Gastroesophageal sphincter (tissue), 4 donors: Measurements from ENCODE around the gene TMEM232. TPM values are rescaled to one million over a fixed set of nuclear protein-coding genes. Genes with fewer than 3 reads are reported as not detected.

ENCODE experiments used
- ATAC-seq: fragments of 150-250 bp; one replicate; pipeline ENCODE4 v1.9.1; 2016; ENCODE audit warnings: mild to moderate bottlenecking, moderate library complexity
- H3K27ac ChIP-seq, 4 donors: fragments of 200-600 bp; sonication (generic) in 3 of 4; 1 replicate in 3 of 4; 2 replicates in 1 of 4; pipeline ENCODE4 v1.5.1; 2016 to 2019
- H3K27me3 ChIP-seq: fragments of 200-600 bp; sonication (generic); one replicate; pipeline ENCODE4 v1.5.1; 2019
- H3K36me3 ChIP-seq, 2 donors: fragments of 200-600 bp; sonication (generic); one replicate each; pipeline ENCODE4 v1.5.1; 2019; ENCODE audit warnings: control low read depth in 1 of 2
- H3K4me1 ChIP-seq, 3 donors: fragments of 200-600 bp; sonication (generic); 1 replicate in 2 of 3; 2 replicates in 1 of 3; pipeline ENCODE4 v1.5.1; 2016 to 2019; ENCODE audit warnings: control low read depth in 2 of 3
- H3K4me3 ChIP-seq, 2 donors: fragments of 200-600 bp; sonication (generic); one replicate each; pipeline ENCODE4 v1.5.1; 2019; ENCODE audit warnings: mild to moderate bottlenecking in 1 of 2, moderate library complexity in 1 of 2
- H3K9me3 ChIP-seq, 3 donors: fragments of 200-600 bp; sonication (generic); one replicate each; pipeline ENCODE4 v1.5.1; 2017 to 2019; ENCODE audit warnings: control low read depth in 2 of 3
- CTCF ChIP-seq, 4 experiments: fragments of 200-600 bp in 2 of 4; fragments of 450-650 bp in 2 of 4; sonication (generic) in 1 of 4; IDR thresholded peaks; one replicate each; pipeline ENCODE4 v1.5.1; 2017 to 2019; ENCODE audit warnings: antibody characterized with exemption in 4 of 4, mild to moderate bottlenecking in 2 of 4, moderate library complexity in 2 of 4
- EP300 ChIP-seq: sonication (generic); formaldehyde crosslinking; IDR thresholded peaks from one replicate; pipeline ENCODE4 v1.6.1; 2017; ENCODE audit warnings: antibody characterized with exemption, mild to moderate bottlenecking
- POLR2A ChIP-seq, 2 donors: fragments of 450-650 bp; IDR thresholded peaks; one replicate each; pipeline ENCODE4 v1.6.1; 2017; ENCODE audit warnings: antibody characterized with exemption in 2 of 2, mild to moderate bottlenecking in 2 of 2, moderate library complexity in 1 of 2
- POLR2AphosphoS5 ChIP-seq: sonication (generic); formaldehyde crosslinking; IDR thresholded peaks from one replicate; pipeline ENCODE4 v1.6.1; 2017; ENCODE audit warnings: antibody characterized with exemption
- WGBS, 2 donors: methylation state at CpG; one replicate each; pipeline ENCODE4 v1.1.5; 2018; ENCODE audit warnings: low coverage in 1 of 2; 5-methylcytosine and 5-hydroxymethylcytosine counted together
- small RNA-seq, 4 donors: library from RNA; depleted of rRNA; stranded (forward); fragments of <200 nt; gene quantifications; one replicate each; pipeline ENCODE3, GENCODE V24; 2016
- total RNA-seq, 4 donors: library from RNA; depleted of rRNA; stranded (reverse); fragments of >200 nt; gene quantifications; one replicate each; pipeline ENCODE4 v1.1.0, GENCODE V29; 2016

Gene TMEM232
- total RNA-seq, 4 donors from 2014 or later = 2.2 to 5.1 (median 3.8) TPM

GRCh38 chr5:110376281-110376951 is 350.1 kb downstream of the TMEM232 start:
- no peaks in the 10 kb centered on the region for H3K4me1 ChIP-seq
- TF ChIP-seq CTCF (IDR thresholded peaks at IDR 0.05) (no peak), POLR2AphosphoS5 (no peak), EP300 (no peak), POLR2A (IDR thresholded peaks at IDR 0.05) (no peak)
- no peak for ATAC-seq

GRCh38 chr5:110371725-110372041 is 354.8 kb downstream of the TMEM232 start:
- Histone ChIP-seq H3K27ac (no peak overlapping the region), H3K4me1 (no peaks in the 10 kb centered on the region), H3K9me3 (peaks cover 0 to 8% (median 0%) of the 10 kb centered on the region in 3 donors), H3K4me3 (no peak overlapping the region), H3K27me3 (no peaks in the 10 kb centered on the region), H3K36me3 (no peaks in the 10 kb centered on the region)
- 80 to 81% methylated on average over 3 of the region's 3 CpGs for WGBS, 2 donors
- ATAC-seq = no peak
- TF ChIP-seq EP300 = no peak
- no peak for TF ChIP-seq POLR2A (IDR thresholded peaks at IDR 0.05)
- TF ChIP-seq CTCF (IDR thresholded peaks at IDR 0.05) = no peak
- TF ChIP-seq POLR2AphosphoS5 = no peak

More at GRCh38 chr5:110376281-110376951, 350.1 kb downstream of the TMEM232 start:
- no peak overlapping the region for H3K27ac ChIP-seq
- H3K27me3 ChIP-seq = no peaks in the 10 kb centered on the region
- H3K4me3 ChIP-seq = no peak overlapping the region
- WGBS, 2 donors = 17 to 39% methylated on average over 3 of the region's 4 CpGs
- no peaks in the 10 kb centered on the region for H3K36me3 ChIP-seq
- H3K9me3 ChIP-seq = no peaks in the 10 kb centered on the region

- Histone ChIP-seq H3K27me3 (no peaks in the 10 kb centered on the region), H3K9me3 (peaks cover 0 to 8% (median 0%) of the 10 kb centered on the region in 3 donors), H3K4me1 (no peaks in the 10 kb centered on the region), H3K4me3 (no peak overlapping the region), H3K36me3 (no peaks in the 10 kb centered on the region), H3K27ac (no peak overlapping the region)
- ATAC-seq = no peak
- TF ChIP-seq POLR2AphosphoS5 (no peak), POLR2A (IDR thresholded peaks at IDR 0.05) (no peak), CTCF (IDR thresholded peaks at IDR 0.05) (no peak), EP300 (no peak)
- 67 to 100% methylated on average over 1 of the region's 1 CpG for WGBS, 2 donors
These were observed 355.3 kb downstream of the TMEM232 start for GRCh38 chr5:110371011-110371724.

Small RNA genes within 50 kb of the gene (small RNA-seq; reads per million reads assigned to genes)
- 0 reads per million in 4 donors for gene MIR548F3
- gene RF00432 = 0 reads per million in 4 donors

Other genes with a start within 250 kb of the TMEM232 start
- gene SLC25A46, start 12.3 kb upstream of the TMEM232 start, total RNA-seq = 10 to 100 TPM; 53.2 to 85.1 (median 68.2) TPM